Measurements from ENCODE around the gene PTTG1IP. TPM values are rescaled to one million over a fixed set of nuclear protein-coding genes. Genes with fewer than 3 reads are reported as not detected.

PTTG1IP gene
- total RNA-seq, 1 experiment from 2014 or later = 96.0 TPM

DNA sequence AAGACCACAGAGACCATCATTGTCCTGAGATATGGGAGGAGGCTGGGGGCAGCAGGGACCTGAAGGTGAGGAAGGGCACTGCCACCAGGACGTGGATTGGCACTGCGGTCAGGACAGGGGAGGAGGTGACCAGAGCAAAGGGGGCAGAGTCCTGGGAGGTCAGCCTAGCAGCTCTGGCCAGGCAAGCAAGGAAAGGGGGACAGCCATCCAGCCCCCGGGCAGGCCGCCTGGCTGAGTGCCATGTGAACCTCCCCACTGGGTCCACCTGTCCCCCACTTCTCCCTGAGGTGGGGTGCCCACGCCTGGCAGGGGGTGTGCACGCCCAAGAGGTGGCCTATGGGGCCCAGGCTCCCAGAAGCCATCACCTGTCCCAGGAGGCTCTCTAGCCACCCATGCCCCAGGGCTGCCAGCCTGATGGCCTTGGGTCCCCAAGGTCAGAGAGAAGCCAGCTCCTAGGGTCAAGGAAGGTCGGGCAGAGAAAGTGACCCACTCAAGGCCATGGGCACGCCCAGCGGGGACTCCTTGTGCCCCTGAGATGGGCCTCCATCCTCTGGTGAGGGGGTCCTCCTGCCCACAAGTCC, 17.6 kb upstream of the PTTG1IP start (continued):
- TF ChIP-seq, protein P1, sequence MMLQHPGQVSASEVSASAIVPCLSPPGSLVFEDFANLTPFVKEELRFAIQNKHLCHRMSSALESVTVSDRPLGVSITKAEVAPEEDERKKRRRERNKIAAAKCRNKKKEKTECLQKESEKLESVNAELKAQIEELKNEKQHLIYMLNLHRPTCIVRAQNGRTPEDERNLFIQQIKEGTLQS (CRISPR knock-in tag; conservative IDR thresholded peaks at IDR 0.05) = no peak
- no peak for TF ChIP-seq SP1 (CRISPR knock-in tag; conservative IDR thresholded peaks at IDR 0.05)
- TF ChIP-seq ZBTB21 (CRISPR knock-in tag; IDR thresholded peaks at IDR 0.05; ENCODE audit: borderline replicate concordance) = no peak
- TF ChIP-seq NFE2L1 (CRISPR knock-in tag; IDR thresholded peaks at IDR 0.05) = no peak
- TF ChIP-seq ZNF416 (CRISPR knock-in tag; IDR thresholded peaks at IDR 0.05) = no peak
- no peak for TF ChIP-seq ZNF317 (CRISPR knock-in tag; IDR thresholded peaks at IDR 0.05; ENCODE audit: borderline replicate concordance, low read depth)
- no peak for TF ChIP-seq EMX1 (CRISPR knock-in tag; IDR thresholded peaks at IDR 0.05)
- no peak for TF ChIP-seq CREM (CRISPR knock-in tag; IDR thresholded peaks at IDR 0.05)
- no peak for TF ChIP-seq GRHL2 (CRISPR knock-in tag; IDR thresholded peaks at IDR 0.05; ENCODE audit: insufficient replicate concordance, severe bottlenecking)

DNA sequence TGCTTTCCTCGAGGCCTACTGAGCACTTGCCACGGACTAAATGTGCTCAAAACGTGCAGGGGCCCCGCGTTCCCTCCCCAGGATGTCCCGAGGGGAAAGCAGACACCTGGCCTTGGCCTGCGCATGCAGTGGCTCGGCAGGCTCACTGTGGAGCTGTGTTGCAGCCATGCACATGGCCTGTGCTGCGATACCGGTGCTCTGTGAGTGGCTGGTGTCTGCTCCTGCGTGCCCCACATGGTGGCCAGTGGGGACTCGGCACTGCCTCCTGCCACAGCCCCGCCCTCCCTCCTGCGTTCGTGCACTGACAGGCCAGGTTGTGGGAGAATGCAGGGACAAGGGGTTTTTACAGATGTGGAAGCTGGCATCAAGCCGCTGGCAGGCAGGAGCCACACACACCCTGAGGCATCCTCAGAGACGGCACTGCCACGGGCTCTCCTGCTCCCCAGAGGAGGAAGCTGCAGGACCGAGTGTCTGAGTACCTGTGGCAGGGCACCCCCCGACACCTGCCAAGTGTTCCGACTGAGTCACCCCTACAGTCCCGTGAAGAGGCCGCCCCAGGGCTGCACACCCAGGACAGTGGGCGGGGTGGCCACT, 16.9 kb upstream of the PTTG1IP start:
- no peaks in the 10 kb centered on the region for H3K36me3 Mint-ChIP-seq
- CTCF ChIA-PET = no interaction called here
- POLR2A ChIA-PET = no interaction called here
- no peak overlapping the region for H3K4me3 Mint-ChIP-seq
- ATAC-seq (no peak), DNase-seq (ENCODE audit: low spot score) (no peak)
- H3K27ac Mint-ChIP-seq = no peak overlapping the region
- TF ChIP-seq OVOL2 (CRISPR knock-in tag; IDR thresholded peaks at IDR 0.05; ENCODE audit: borderline replicate concordance) (no peak), IRF2 (CRISPR knock-in tag; IDR thresholded peaks at IDR 0.05; ENCODE audit: borderline replicate concordance, low read depth) (no peak), TEAD4 (CRISPR knock-in tag; IDR thresholded peaks at IDR 0.05) (no peak), ZNF121 (CRISPR knock-in tag; IDR thresholded peaks at IDR 0.05) (no peak), CBFB (CRISPR knock-in tag; IDR thresholded peaks at IDR 0.05; ENCODE audit: low read depth) (no peak), EMX1 (CRISPR knock-in tag; IDR thresholded peaks at IDR 0.05) (no peak), ZBTB21 (CRISPR knock-in tag; IDR thresholded peaks at IDR 0.05; ENCODE audit: borderline replicate concordance) (no peak), ZNF416 (CRISPR knock-in tag; IDR thresholded peaks at IDR 0.05) (no peak)
- H3K9me3 Mint-ChIP-seq = no peaks in the 10 kb centered on the region
- no peaks in the 10 kb centered on the region for H3K4me1 Mint-ChIP-seq
- no peaks in the 10 kb centered on the region for H3K27me3 Mint-ChIP-seq (ENCODE audit: low read depth)

DNA sequence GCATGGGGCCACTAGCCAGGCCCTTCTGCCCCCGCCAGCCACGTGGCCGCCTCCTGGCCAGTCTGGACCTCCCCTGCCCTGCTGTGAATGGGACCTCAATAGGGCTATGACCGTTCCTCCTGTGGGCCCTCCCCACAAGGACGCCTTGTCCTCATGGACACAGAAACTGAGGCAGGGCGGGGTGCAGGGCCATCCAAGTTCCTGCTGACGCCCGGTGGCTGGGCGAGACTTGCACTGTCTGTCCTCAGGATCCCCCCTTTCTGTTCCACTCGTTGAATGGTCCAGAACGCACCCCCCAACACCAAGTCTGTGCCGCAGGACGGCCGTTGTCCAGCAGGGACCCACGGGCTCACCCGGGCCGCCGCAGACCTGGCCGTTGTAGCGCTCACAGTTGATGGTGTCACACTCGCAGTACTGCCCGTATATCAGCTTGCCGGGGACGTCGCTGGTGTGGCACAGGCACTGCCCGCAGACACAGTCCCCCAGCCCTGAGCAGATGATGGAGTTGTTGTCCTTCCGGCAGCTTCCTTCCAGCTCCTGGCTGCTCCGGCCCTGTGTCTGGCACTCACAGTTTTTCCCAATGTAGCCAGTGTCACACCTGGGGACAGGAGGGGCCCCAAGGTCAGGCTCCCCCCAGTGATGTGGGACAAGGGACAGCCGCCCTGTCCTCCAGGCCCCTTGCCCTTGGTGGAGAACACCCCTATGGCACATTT, 16.3 kb upstream of the PTTG1IP start:
- Mint-ChIP-seq H3K27me3 (ENCODE audit: low read depth) (no peaks in the 10 kb centered on the region), H3K36me3 (no peaks in the 10 kb centered on the region), H3K9me3 (no peaks in the 10 kb centered on the region), H3K27ac (no peak overlapping the region), H3K4me1 (no peaks in the 10 kb centered on the region), H3K4me3 (no peak overlapping the region)
- ATAC-seq = no peak
- ChIA-PET CTCF (no interaction called here), POLR2A (no interaction called here)
- DNase-seq (ENCODE audit: low spot score) = no peak
- TF ChIP-seq, protein P2, sequence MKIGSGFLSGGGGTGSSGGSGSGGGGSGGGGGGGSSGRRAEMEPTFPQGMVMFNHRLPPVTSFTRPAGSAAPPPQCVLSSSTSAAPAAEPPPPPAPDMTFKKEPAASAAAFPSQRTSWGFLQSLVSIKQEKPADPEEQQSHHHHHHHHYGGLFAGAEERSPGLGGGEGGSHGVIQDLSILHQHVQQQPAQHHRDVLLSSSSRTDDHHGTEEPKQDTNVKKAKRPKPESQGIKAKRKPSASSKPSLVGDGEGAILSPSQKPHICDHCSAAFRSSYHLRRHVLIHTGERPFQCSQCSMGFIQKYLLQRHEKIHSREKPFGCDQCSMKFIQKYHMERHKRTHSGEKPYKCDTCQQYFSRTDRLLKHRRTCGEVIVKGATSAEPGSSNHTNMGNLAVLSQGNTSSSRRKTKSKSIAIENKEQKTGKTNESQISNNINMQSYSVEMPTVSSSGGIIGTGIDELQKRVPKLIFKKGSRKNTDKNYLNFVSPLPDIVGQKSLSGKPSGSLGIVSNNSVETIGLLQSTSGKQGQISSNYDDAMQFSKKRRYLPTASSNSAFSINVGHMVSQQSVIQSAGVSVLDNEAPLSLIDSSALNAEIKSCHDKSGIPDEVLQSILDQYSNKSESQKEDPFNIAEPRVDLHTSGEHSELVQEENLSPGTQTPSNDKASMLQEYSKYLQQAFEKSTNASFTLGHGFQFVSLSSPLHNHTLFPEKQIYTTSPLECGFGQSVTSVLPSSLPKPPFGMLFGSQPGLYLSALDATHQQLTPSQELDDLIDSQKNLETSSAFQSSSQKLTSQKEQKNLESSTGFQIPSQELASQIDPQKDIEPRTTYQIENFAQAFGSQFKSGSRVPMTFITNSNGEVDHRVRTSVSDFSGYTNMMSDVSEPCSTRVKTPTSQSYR (CRISPR knock-in tag; IDR thresholded peaks at IDR 0.05) = no peak
- TF ChIP-seq, protein P3, sequence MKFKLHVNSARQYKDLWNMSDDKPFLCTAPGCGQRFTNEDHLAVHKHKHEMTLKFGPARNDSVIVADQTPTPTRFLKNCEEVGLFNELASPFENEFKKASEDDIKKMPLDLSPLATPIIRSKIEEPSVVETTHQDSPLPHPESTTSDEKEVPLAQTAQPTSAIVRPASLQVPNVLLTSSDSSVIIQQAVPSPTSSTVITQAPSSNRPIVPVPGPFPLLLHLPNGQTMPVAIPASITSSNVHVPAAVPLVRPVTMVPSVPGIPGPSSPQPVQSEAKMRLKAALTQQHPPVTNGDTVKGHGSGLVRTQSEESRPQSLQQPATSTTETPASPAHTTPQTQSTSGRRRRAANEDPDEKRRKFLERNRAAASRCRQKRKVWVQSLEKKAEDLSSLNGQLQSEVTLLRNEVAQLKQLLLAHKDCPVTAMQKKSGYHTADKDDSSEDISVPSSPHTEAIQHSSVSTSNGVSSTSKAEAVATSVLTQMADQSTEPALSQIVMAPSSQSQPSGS (CRISPR knock-in tag; IDR thresholded peaks at IDR 0.05; ENCODE audit: borderline replicate concordance, low read depth) = no peak
- TF ChIP-seq CREM (CRISPR knock-in tag; IDR thresholded peaks at IDR 0.05) = no peak
- TF ChIP-seq PRRX2 (CRISPR knock-in tag; IDR thresholded peaks at IDR 0.05) = no peak
- TF ChIP-seq, protein P4, sequence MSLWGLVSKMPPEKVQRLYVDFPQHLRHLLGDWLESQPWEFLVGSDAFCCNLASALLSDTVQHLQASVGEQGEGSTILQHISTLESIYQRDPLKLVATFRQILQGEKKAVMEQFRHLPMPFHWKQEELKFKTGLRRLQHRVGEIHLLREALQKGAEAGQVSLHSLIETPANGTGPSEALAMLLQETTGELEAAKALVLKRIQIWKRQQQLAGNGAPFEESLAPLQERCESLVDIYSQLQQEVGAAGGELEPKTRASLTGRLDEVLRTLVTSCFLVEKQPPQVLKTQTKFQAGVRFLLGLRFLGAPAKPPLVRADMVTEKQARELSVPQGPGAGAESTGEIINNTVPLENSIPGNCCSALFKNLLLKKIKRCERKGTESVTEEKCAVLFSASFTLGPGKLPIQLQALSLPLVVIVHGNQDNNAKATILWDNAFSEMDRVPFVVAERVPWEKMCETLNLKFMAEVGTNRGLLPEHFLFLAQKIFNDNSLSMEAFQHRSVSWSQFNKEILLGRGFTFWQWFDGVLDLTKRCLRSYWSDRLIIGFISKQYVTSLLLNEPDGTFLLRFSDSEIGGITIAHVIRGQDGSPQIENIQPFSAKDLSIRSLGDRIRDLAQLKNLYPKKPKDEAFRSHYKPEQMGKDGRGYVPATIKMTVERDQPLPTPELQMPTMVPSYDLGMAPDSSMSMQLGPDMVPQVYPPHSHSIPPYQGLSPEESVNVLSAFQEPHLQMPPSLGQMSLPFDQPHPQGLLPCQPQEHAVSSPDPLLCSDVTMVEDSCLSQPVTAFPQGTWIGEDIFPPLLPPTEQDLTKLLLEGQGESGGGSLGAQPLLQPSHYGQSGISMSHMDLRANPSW (CRISPR knock-in tag; conservative IDR thresholded peaks at IDR 0.05; ENCODE audit: low read depth) = no peak
- no peak for TF ChIP-seq OVOL2 (CRISPR knock-in tag; IDR thresholded peaks at IDR 0.05; ENCODE audit: borderline replicate concordance)
- TF ChIP-seq ZNF671 (CRISPR knock-in tag; IDR thresholded peaks at IDR 0.05) = no peak
- TF ChIP-seq ZNF219 (CRISPR knock-in tag; IDR thresholded peaks at IDR 0.05; ENCODE audit: borderline replicate concordance) = no peak
- no peak for TF ChIP-seq KAT7 (CRISPR knock-in tag; IDR thresholded peaks at IDR 0.05; ENCODE audit: borderline replicate concordance)
- TF ChIP-seq, protein P5, sequence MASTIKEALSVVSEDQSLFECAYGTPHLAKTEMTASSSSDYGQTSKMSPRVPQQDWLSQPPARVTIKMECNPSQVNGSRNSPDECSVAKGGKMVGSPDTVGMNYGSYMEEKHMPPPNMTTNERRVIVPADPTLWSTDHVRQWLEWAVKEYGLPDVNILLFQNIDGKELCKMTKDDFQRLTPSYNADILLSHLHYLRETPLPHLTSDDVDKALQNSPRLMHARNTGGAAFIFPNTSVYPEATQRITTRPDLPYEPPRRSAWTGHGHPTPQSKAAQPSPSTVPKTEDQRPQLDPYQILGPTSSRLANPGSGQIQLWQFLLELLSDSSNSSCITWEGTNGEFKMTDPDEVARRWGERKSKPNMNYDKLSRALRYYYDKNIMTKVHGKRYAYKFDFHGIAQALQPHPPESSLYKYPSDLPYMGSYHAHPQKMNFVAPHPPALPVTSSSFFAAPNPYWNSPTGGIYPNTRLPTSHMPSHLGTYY (CRISPR knock-in tag; IDR thresholded peaks at IDR 0.05) = no peak
- no peak for TF ChIP-seq ZNF138 (CRISPR knock-in tag; conservative IDR thresholded peaks at IDR 0.05)
